Measurements from ENCODE around the gene ERCC6L2. TPM values are rescaled to one million over a fixed set of nuclear protein-coding genes. Genes with fewer than 3 reads are reported as not detected.

ERCC6L2 gene, protein sequence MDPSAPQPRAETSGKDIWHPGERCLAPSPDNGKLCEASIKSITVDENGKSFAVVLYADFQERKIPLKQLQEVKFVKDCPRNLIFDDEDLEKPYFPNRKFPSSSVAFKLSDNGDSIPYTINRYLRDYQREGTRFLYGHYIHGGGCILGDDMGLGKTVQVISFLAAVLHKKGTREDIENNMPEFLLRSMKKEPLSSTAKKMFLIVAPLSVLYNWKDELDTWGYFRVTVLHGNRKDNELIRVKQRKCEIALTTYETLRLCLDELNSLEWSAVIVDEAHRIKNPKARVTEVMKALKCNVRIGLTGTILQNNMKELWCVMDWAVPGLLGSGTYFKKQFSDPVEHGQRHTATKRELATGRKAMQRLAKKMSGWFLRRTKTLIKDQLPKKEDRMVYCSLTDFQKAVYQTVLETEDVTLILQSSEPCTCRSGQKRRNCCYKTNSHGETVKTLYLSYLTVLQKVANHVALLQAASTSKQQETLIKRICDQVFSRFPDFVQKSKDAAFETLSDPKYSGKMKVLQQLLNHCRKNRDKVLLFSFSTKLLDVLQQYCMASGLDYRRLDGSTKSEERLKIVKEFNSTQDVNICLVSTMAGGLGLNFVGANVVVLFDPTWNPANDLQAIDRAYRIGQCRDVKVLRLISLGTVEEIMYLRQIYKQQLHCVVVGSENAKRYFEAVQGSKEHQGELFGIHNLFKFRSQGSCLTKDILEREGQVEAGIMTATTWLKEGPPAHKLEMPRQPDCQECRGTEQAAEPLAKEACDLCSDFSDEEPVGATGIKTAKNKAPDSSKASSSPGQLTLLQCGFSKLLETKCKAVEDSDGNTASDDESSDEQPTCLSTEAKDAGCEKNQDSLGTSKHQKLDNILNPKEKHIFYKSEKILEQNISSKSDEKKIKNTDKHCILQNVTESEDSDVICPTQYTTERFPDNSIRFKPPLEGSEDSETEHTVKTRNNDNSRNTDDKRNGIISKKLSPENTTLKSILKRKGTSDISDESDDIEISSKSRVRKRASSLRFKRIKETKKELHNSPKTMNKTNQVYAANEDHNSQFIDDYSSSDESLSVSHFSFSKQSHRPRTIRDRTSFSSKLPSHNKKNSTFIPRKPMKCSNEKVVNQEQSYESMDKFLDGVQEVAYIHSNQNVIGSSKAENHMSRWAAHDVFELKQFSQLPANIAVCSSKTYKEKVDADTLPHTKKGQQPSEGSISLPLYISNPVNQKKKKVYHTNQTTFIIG (N-terminal part only)
- total RNA-seq (2021) (41.8 to 43.0 TPM (median 42.9 TPM) in 3 replicates), Bru-seq, nascent RNA (percentile 84 among the genes with signal in this experiment)
- long read RNA-seq, experiment 1, partial matches to known transcripts, result 17 of 55 reads
- long read RNA-seq, experiment 1, other reads (novel, unspliced or antisense), result 37 of 55 reads
- long read RNA-seq, experiment 2, full-length matches to known transcripts, result 3 of 17 reads
- long read RNA-seq, experiment 2, partial matches to known transcripts, result 5 of 17 reads
- long read RNA-seq, experiment 2, other reads (novel, unspliced or antisense), result 9 of 17 reads
- long read RNA-seq, experiment 3, full-length matches to known transcripts, result 1 of 3 reads
- long read RNA-seq, experiment 3, partial matches to known transcripts, result 1 of 3 reads
- long read RNA-seq, experiment 3, other reads (novel, unspliced or antisense), result 1 of 3 reads

DNA sequence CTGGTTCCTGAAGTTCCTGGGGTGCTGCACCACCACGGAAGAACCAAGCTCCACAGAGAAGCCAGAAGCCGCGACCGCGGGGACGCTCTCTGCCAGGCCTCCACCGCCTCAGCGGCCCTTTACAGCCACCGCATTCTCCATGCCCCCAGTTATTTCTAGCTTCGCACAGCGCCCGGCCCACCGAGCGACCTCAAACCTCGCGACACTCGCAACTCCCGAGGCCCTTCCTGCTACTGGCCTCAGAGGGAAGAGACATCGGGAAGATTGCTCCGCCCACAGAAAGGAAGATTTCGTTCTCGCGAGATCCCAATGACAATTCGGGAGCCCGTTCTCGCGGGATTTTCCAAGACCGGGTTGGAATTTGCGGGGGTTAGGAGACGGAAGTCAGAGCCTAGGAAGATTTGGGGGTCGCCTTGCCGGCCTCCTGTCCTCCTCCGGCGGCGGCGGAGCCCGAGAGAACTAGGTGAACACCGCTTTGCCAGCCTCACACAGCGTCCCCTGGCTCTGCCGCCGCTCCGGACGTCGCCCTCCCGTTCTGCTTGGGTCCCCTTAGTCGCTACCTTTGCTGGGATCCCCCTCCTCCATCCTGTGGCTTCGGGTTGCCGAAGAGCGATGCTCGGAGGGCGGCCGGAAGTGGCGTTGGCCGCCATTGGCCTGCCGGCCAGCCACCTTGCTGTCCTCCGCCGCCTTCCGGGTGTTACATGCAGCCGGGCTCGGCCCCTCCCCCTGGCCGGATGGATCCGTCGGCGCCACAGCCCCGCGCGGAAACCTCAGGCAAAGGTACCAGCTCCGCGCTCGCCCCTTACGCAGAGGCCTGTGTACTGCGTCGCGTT is at the start of gene ERCC6L2:
Gene ERCC6L2 (plus strand): TSS at position 387 of the 833 bp plus-strand sequence. CDS start 348 bp downstream, at position 735.
- ATAC-seq (peak; percentile 92), DNase-seq (ENCODE audit: low spot score) (peak; percentile 96)
- ChIA-PET CTCF (interaction anchor here (1.0 to 2.1 kb wide), 5 partner anchors 102 to 344 kb away, joined by 3 to 8 read pairs (median 6); no protein-coding TSS in a partner anchor), POLR2A (interaction anchor here (0.5 to 2.2 kb wide), 5 partner anchors 15 to 364 kb away, joined by 3 to 7 read pairs (median 3); no protein-coding TSS in a partner anchor)
- Mint-ChIP-seq H3K4me1 (peaks cover 17% of the 10 kb centered on the region), H3K4me3 (no peak within 1 kb of the TSS), H3K27ac (no peak within 1 kb of the TSS), H3K27me3 (ENCODE audit: low read depth) (no peaks in the 10 kb centered on the region), H3K9me3 (peaks cover 6% of the 10 kb centered on the region; the same call in 1 of the 2 replicates), H3K36me3 (peaks cover 6% of the 10 kb centered on the region; the same call in 1 of the 2 replicates)
- no peak for TF ChIP-seq FOXJ3 (CRISPR knock-in tag; IDR thresholded peaks at IDR 0.05; ENCODE audit: borderline replicate concordance)
- TF ChIP-seq MXD4 (CRISPR knock-in tag; IDR thresholded peaks at IDR 0.05; ENCODE audit: borderline replicate concordance), result no peak
- no peak for TF ChIP-seq ZNF423 (CRISPR knock-in tag; IDR thresholded peaks at IDR 0.05)
- peak; percentile 95 for TF ChIP-seq ETV6 (CRISPR knock-in tag; IDR thresholded peaks at IDR 0.05)
- TF ChIP-seq SP1 (CRISPR knock-in tag; conservative IDR thresholded peaks at IDR 0.05), result peak; percentile 76
- 0 out of 2 replicates have a peak, but pooled peaks have one; percentile 28 for TF ChIP-seq PRRX2 (CRISPR knock-in tag; IDR thresholded peaks at IDR 0.05)
- peak; percentile 39 for TF ChIP-seq TEAD1 (CRISPR knock-in tag; IDR thresholded peaks at IDR 0.05)
- TF ChIP-seq CREB1 (CRISPR knock-in tag; IDR thresholded peaks at IDR 0.05), result peak; percentile 33; the same call in 1 of the 2 replicates
- TF ChIP-seq, protein P1, sequence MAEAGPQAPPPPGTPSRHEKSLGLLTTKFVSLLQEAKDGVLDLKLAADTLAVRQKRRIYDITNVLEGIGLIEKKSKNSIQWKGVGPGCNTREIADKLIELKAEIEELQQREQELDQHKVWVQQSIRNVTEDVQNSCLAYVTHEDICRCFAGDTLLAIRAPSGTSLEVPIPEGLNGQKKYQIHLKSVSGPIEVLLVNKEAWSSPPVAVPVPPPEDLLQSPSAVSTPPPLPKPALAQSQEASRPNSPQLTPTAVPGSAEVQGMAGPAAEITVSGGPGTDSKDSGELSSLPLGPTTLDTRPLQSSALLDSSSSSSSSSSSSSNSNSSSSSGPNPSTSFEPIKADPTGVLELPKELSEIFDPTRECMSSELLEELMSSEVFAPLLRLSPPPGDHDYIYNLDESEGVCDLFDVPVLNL (CRISPR knock-in tag; IDR thresholded peaks at IDR 0.05; ENCODE audit: borderline replicate concordance, low read depth), result peak; percentile 42; the same call in 1 of the 2 replicates
- 0 out of 2 replicates have a peak, but pooled peaks have one; percentile 65 for TF ChIP-seq ERG (CRISPR knock-in tag; IDR thresholded peaks at IDR 0.05)
- TF ChIP-seq ELF4 (CRISPR knock-in tag; IDR thresholded peaks at IDR 0.05; ENCODE audit: low read depth), result no peak; the same call in 1 of the 2 replicates
- TF ChIP-seq, protein P2, sequence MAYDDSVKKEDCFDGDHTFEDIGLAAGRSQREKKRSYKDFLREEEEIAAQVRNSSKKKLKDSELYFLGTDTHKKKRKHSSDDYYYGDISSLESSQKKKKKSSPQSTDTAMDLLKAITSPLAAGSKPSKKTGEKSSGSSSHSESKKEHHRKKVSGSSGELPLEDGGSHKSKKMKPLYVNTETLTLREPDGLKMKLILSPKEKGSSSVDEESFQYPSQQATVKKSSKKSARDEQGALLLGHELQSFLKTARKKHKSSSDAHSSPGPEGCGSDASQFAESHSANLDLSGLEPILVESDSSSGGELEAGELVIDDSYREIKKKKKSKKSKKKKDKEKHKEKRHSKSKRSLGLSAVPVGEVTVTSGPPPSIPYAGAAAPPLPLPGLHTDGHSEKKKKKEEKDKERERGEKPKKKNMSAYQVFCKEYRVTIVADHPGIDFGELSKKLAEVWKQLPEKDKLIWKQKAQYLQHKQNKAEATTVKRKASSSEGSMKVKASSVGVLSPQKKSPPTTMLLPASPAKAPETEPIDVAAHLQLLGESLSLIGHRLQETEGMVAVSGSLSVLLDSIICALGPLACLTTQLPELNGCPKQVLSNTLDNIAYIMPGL (CRISPR knock-in tag; IDR thresholded peaks at IDR 0.05), result peak; percentile 89
- no peak for TF ChIP-seq TEAD4 (CRISPR knock-in tag; IDR thresholded peaks at IDR 0.05)
- TF ChIP-seq ZNF671 (CRISPR knock-in tag; IDR thresholded peaks at IDR 0.05), result no peak
- TF ChIP-seq OVOL2 (CRISPR knock-in tag; IDR thresholded peaks at IDR 0.05; ENCODE audit: borderline replicate concordance), result no peak
- TF ChIP-seq TP53 (CRISPR knock-in tag; IDR thresholded peaks at IDR 0.05), result no peak
- TF ChIP-seq ZNF532 (CRISPR knock-in tag; IDR thresholded peaks at IDR 0.05; ENCODE audit: borderline replicate concordance), result no peak
- no peak for TF ChIP-seq ZNF317 (CRISPR knock-in tag; IDR thresholded peaks at IDR 0.05; ENCODE audit: borderline replicate concordance, low read depth)
- no peak for TF ChIP-seq ZNF219 (CRISPR knock-in tag; IDR thresholded peaks at IDR 0.05; ENCODE audit: borderline replicate concordance)
- peak; percentile 91 for TF ChIP-seq MYBL2 (CRISPR knock-in tag; IDR thresholded peaks at IDR 0.05)
- TF ChIP-seq GTF2I (CRISPR knock-in tag; conservative IDR thresholded peaks at IDR 0.05), result no peak
- no peak for TF ChIP-seq SOX15 (CRISPR knock-in tag; IDR thresholded peaks at IDR 0.05)
- TF ChIP-seq JUN (CRISPR knock-in tag; IDR thresholded peaks at IDR 0.05), result no peak

All from WTC11 (cell line).